Hepatocyte (in vitro differentiated cells): ENCODE data around the gene LRRC27.

Source experiments
- CTCF ChIP-seq: fragments of 200-600 bp; sonication (generic); IDR thresholded peaks from 2 replicates; pipeline ENCODE4 v1.5.1; 2016; ENCODE audit warnings: antibody characterized with exemption, mild to moderate bottlenecking; ENCODE audit not compliant: poor library complexity
- EZH2 ChIP-seq: fragments of 200-600 bp; sonication (generic); IDR thresholded peaks from 2 replicates; pipeline ENCODE4 v1.6.1; 2016; ENCODE audit warnings: antibody characterized with exemption, mild to moderate bottlenecking, borderline replicate concordance
- EZH2phosphoT487 ChIP-seq: fragments of 200-600 bp; sonication (generic); IDR thresholded peaks from one replicate; pipeline ENCODE4 v1.6.1; 2018; ENCODE audit warnings: antibody characterized with exemption, mild to moderate bottlenecking, low read depth, moderate library complexity; ENCODE audit not compliant: unreplicated experiment, severe bottlenecking

GRCh38 chr10:132407243-132407746 is 75.3 kb downstream of the LRRC27 start:
- TF ChIP-seq CTCF (no peak), EZH2 (no peak), EZH2phosphoT487 (no peak)
